ENCODE measurements around the gene SUPT6H.
"Not testable (repeated sequence)": the region's sequence is repeated elsewhere in the genome, so short reads cannot be mapped to it uniquely, and the experiment has no call there.

SUPT6H gene

GRCh38 chr17:28735242-28735722 is 73.3 kb downstream of the SUPT6H start:
- DNase-seq: no peak

GRCh38 chr17:28735913-28736769 is 74.1 kb downstream of the SUPT6H start:
- not testable (repeated sequence) for DNase-seq

GRCh38 chr17:28737316-28737715 is 75.3 kb downstream of the SUPT6H start:
- DNase-seq: no peak

- no peak for DNase-seq
Observed at GRCh38 chr17:28737770-28738679, 76.0 kb downstream of the SUPT6H start.

GRCh38 chr17:28738680-28739384 is 76.8 kb downstream of the SUPT6H start:
- DNase-seq: no peak

GRCh38 chr17:28740406-28741357 is 78.7 kb downstream of the SUPT6H start:
- DNase-seq: no peak

- DNase-seq: peak in 1 of 51 donors; percentile 30
Observed at GRCh38 chr17:28741358-28742349, 79.6 kb downstream of the SUPT6H start.

GRCh38 chr17:28743243-28744103 is 81.5 kb downstream of the SUPT6H start, which contains the start of gene TRAF4:
Gene TRAF4 (plus strand): TSS chr17:28744011. CDS start chr17:28744113, 102 bp downstream.
- DNase-seq: peak in 49 of 51 donors; percentile 24 to 87 (median 71)

GRCh38 chr17:28744104-28744971 is 82.3 kb downstream of the SUPT6H start:
- DNase-seq: peak in 30 of 51 donors; percentile 25 to 70 (median 48)

GRCh38 chr17:28744972-28745785 is 83.2 kb downstream of the SUPT6H start:
- DNase-seq: peak in 49 of 51 donors; percentile 31 to 96 (median 82)

GRCh38 chr17:28745786-28746411 is 83.9 kb downstream of the SUPT6H start:
- peak in 2 of 51 donors; percentile 27 to 52 for DNase-seq

- DNase-seq: peak in 42 of 51 donors; percentile 23 to 86 (median 64)
Observed at GRCh38 chr17:28746611-28747050, 84.6 kb downstream of the SUPT6H start.

- DNase-seq: peak in 41 of 51 donors; percentile 23 to 91 (median 63)
Observed at GRCh38 chr17:28747051-28747691, 85.2 kb downstream of the SUPT6H start.

Measured in hypothalamus (tissue), 51 donors.